SK-N-SH (cell line): ENCODE measurements around the gene SPIB.

Experiments
- CTCF ChIP-seq: fragments of 200-600 bp; sonication (generic); IDR thresholded peaks from 2 replicates; pipeline ENCODE4 v1.6.1; 2017; ENCODE audit warnings: antibody characterized with exemption, mild to moderate bottlenecking, moderate library complexity
- EP300 ChIP-seq, 2 experiments: IDR thresholded peaks; 2 replicates each; pipeline versions ENCODE4 v1.4.0 to v1.6.1; 2012; ENCODE audit warnings: borderline replicate concordance in 1 of 2, low read depth in 1 of 2, low read length in 1 of 2
- NFIC ChIP-seq: IDR thresholded peaks from 2 replicates; pipeline ENCODE4 v1.4.0; 2012; ENCODE audit warnings: borderline replicate concordance
- NRF1 ChIP-seq: IDR thresholded peaks from 2 replicates; pipeline ENCODE4 v1.6.1; 2012; ENCODE audit warnings: low read depth, mild to moderate bottlenecking, low read length
- POLR2AphosphoS5 ChIP-seq: IDR thresholded peaks from 2 replicates; pipeline ENCODE4 v1.6.1; 2012; ENCODE audit warnings: low read depth, low read length
- REST ChIP-seq: IDR thresholded peaks from 2 replicates; pipeline ENCODE4 v1.6.1; 2012; ENCODE audit warnings: mild to moderate bottlenecking, low read depth, low read length, moderate library complexity
- TAF1 ChIP-seq: IDR thresholded peaks from 2 replicates; pipeline ENCODE4 v1.6.1; 2012; ENCODE audit warnings: low read depth, mild to moderate bottlenecking, low read length, moderate library complexity, borderline replicate concordance
- TCF12 ChIP-seq: IDR thresholded peaks from 2 replicates; pipeline ENCODE4 v1.4.0; 2012
- TEAD4 ChIP-seq: IDR thresholded peaks from 2 replicates; pipeline ENCODE4 v1.4.0; 2012; ENCODE audit warnings: mild to moderate bottlenecking, borderline replicate concordance; ENCODE audit not compliant: insufficient read depth
- USF1 ChIP-seq: IDR thresholded peaks from 2 replicates; pipeline ENCODE4 v1.4.0; 2012; ENCODE audit warnings: low read depth, borderline replicate concordance

GRCh38 chr19:50399368-50399745 lies 19.4 kb upstream of the SPIB start:
- TF ChIP-seq NRF1, result no peak
- TF ChIP-seq TEAD4, result no peak
- no peak for TF ChIP-seq TAF1
- no peak for TF ChIP-seq USF1
- no peak for TF ChIP-seq CTCF
- no peak for TF ChIP-seq POLR2AphosphoS5
- no peak for TF ChIP-seq NFIC
- TF ChIP-seq EP300 (IDR thresholded peaks at IDR 0.05; ENCODE audit: borderline replicate concordance in 1 of 2, low read depth in 1 of 2, low read length in 1 of 2), result no peak
- no peak for TF ChIP-seq REST
- TF ChIP-seq TCF12, result no peak
